Hepatic stellate cell (primary cell): ENCODE results near the gene PPM1A.
A peak's percentile ranks its signal among the peaks of the same experiment; 100 is the strongest.

Source experiments
- DNase-seq: peaks from one replicate; pipeline ENCODE4 v3.0.0; 2011; ENCODE audit warnings: low spot score

Gene PPM1A

GRCh38 chr14:60248697-60249318, at the start of gene PPM1A:
PPM1A (plus strand) TSS chr14:60249221; CDS start chr14:60282704, 33,483 bp downstream.
- DNase-seq: peak; percentile 95

- no peak for DNase-seq
Measured at GRCh38 chr14:60199321-60199720, 49.7 kb upstream of the PPM1A start.

GRCh38 chr14:60204104-60204842, 44.7 kb upstream of the PPM1A start:
- no peak for DNase-seq

GRCh38 chr14:60204843-60205774, 43.9 kb upstream of the PPM1A start:
- DNase-seq: no peak

DNA sequence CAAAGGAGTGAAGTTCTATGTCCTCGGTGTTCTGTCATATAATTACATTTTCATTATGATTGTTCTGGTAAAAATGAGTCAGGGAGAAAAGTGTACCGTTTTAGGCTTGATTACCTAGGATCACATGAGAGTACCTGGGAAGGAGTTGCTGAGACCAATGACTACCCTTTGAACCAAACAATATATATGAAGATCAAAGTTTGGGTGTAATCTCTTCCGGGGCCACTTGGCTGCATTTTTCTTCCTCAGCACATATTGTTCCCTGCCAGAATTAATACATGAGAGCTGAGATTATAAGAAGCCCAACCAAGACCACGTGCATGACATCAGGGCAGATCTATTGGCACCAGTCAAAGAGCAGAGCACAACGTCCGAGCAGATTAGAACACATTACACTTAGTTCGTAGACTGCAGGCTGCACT, 42.8 kb upstream of the PPM1A start:
- no peak for DNase-seq

DNA sequence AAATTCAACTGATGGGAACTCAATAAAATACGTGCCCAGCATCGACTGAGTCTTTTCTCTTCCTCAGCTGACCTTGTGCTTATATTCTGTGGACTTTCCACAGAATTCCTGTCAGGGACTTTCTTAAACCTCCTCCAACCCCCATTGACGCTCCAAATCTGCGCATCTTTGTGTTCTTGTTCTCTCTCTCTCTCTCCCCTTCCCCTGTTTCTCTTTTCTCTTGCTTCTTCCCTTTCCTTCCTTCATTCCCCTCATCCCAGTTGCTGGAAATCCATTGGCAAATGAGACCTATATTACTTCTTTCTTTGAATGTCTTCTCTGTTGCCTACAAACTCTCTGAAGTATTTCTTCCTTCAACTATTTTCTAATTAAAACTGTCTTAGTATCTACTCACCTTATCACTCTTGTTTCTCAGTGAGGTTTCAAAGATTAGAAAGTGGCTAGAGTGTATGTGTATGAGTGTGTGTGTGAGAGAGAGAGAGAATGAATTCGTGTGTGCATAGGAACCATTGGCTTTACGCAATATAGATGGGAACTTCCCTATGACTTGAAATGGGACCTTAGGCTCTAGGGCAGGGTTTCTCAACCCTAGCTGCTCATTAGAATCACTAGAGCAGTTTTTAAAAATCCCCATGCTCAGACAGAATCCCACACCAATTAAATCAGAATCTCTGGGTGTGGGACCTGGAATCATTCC, 42.0 kb upstream of the PPM1A start:
- DNase-seq: no peak

- DNase-seq: no peak
Measured at GRCh38 chr14:60210703-60211102, 38.3 kb upstream of the PPM1A start.

- DNase-seq: no peak
Measured at GRCh38 chr14:60211153-60211552, 37.9 kb upstream of the PPM1A start.

GRCh38 chr14:60212503-60213371, 36.3 kb upstream of the PPM1A start:
- no peak for DNase-seq

GRCh38 chr14:60214003-60214402, 35.0 kb upstream of the PPM1A start:
- DNase-seq: no peak

GRCh38 chr14:60214415-60215126, 34.5 kb upstream of the PPM1A start:
- no peak for DNase-seq

DNA sequence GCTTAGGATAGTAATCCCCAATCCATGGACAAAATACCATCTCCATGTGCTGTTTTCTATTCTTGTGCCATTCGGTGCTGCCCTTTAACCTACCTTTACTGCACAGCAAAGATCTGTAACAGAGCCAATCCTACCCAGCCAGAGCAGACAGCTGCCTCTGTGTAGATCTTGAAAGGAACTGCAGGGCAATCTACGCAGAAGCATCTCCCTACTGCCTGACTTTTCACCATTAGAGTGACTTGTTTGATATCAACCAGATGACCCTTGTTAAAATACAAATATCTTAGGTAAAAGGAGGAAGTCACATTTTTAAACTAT, 33.9 kb upstream of the PPM1A start:
- no peak for DNase-seq

DNA sequence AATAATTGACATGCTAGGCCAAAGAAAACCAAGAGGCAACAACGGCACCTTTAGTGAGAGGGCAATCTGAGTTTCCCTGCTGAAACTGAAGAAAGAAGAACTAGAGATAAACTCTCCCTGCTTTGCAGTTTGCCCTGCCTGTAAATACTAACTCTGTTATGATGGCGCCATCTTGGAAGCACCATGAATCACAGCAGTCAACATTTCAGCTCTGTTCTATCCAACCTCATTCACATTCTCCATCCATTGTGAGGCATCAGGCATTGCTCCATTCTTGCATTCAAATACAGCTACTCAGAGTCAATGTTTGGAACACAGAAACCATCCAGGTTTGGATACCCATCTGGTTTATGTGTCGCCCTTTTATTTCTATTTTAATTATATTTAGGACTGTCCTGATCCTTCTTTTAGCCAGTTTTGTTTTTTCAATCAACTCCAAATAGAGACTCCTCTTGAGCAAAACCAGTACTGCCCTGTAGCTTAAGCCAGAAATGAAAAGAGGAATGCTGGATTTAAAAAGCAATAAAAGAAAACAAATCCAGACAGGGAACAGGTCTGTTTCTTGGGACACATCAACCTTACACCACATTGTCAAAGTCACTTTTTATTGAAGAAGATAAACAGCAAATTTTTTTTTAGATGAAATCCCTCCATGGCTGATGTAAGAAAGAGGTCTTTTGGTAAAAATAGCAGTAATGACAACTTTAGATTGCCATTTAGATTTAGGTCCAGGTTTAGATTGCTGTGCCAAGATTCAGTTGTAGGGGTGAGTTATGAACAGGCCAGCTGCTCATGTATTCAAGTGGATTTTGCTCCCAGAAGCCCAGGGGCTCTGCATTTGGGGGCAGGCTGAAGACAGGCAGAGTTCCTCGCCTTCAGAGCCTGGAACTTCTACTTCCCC, 33.3 kb upstream of the PPM1A start:
- DNase-seq: no peak

DNA sequence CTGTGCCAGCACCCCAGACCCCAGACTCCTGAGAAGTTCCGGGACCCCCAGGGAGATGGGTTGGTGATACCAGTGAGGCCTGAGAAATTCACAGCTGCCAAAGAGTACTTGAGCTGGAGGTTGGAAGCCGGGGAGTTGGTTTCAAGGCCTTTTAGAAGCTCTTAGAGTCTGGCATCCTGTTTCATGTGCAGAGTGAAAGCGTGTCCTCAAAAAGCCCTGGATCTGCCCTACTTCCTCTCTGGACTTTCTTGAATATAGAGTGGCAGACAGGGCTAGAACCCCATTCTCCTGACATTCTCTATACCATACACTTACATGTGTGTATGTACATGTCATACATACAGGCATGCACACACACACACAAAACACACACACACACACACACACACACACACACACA, 31.3 kb upstream of the PPM1A start:
- no peak for DNase-seq

DNA sequence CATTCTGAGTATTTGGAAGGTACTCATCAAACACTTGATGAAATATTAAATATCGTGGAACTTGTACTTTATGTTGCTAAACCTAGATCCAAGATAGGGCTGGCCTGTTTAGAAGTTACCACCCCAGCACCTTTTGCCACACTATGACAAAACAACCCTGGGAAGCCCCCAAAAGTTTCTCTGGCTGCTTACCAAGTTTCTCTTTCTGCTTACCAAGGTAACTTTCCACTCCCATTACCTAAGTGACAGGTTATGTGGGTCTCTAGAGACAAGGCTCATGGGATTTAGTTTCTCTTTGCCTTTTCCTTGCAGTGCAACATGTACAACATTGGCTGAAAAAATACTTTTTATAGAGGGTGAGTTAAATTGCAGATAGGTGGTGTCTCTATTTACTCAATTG, 28.9 kb upstream of the PPM1A start:
- DNase-seq: no peak

- DNase-seq: no peak
Measured at GRCh38 chr14:60220917-60221316, 28.1 kb upstream of the PPM1A start.

- DNase-seq: no peak
Measured at GRCh38 chr14:60221457-60221856, 27.6 kb upstream of the PPM1A start.

DNA sequence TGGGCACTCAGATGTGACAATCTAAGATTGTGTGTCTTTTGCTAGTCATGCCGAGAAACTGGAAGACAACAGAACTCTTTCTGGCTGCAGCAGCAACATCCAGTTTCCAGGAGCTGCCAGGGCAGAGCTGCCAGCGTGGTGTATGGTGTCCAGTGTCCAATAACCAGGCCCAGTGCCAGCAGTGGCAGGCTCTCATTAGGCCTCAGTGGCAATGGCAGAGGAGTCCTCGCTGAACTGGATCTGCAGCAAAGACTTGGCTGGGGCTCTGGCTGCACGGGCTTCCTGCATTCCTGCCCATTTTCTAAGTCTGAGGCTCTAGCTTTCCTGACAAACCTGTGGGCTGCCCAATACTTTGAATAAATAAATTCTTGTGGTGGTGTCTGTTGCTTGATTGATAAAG, 26.2 kb upstream of the PPM1A start:
- DNase-seq: no peak

DNA sequence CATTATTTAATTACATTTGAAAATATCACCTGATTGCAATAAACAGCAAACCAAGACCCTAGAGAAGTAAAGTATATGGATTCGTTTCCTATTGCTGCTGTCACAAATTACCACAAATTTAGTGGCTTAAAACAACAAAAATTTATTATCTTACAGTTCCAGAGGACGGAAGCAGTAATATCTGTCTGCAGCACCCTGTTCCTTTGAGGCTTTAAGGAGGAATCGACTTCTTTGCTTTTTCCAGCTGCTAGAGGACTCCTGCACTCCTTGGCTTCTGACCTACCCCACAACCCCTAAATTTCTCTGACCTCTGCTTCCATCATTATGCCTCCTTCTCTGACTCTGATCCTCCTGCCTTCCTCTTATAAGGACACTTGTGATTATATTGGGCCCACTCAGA, 23.8 kb upstream of the PPM1A start:
- DNase-seq: no peak

GRCh38 chr14:60226298-60226697, 22.7 kb upstream of the PPM1A start:
- DNase-seq: no peak
